GM18858 (cell line): Measurements from ENCODE around the gene RTN4R.

ENCODE experiments used
- ATAC-seq: cut with Tn5 transposase; IDR thresholded peaks from one replicate; pipeline ENCODE4 v1.9.1; 2021; ENCODE audit not compliant: unreplicated experiment

Gene RTN4R

DNA sequence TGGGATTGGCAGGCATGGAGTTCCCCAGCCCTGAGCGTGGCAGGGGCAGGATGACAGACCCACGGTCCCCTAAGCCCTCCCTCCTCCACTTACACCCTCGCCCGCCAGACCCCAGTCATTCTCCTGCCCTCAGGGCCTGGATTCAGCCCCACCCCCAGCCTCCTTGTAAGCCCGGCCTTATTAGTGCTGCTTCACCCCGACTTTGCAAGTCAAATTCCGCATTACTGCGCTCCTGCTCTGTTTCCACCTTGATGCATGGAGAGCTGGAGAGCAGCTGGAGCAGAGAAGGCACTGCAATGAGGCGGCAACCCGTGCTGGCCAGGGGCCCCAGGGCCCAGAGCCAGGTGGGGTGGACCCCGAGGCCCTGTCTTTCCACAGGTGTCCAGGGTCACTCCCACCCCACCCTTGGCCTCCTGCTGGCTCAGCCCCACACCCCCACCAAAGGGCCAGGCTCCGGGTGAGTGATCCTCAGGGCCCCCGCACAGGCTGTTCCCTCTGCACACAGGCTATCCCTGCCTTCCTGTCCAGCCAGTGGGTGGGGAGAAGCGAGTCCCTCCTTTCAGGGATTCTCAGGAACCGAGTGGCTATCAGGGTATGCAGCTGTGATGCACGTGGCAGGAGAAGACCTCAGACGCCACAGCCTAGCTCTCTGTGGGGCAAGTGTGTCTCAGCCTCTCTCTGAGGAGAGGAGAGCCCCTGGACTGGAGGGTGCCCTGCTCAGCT lies 36.4 kb downstream of the RTN4R start:
- ATAC-seq = no peak

DNA sequence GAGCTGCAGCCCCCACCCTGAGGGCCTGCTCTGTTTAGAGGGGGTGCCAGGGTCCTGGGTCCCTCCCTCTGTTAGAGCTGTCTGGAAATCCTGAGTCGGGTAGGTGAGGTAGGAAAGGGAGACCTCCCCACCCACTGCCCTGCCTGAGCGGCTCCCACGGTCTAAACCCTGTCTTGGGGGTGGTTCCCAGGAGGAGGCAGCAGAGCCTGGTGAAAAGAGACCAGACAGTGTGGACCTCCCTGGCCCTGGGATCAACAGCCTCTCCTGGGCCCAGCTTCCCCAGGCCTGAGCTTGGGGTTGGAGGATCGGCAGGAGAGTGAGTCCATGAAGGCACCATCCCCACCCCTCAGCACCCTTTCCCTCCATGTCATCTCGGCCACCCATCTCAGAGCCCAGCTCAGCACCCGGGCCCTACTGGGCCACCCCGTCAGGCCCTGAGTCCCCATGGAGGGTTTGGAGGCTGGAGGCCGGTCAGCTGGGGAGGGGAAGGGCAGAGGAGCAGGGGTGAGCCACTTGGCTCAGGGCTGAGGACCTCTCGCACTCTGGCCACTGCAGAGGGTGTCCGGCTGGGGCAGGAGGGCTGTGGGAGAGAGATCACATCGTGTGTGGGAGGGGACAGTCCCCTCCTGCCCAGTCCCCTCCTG lies 37.2 kb downstream of the RTN4R start:
- ATAC-seq = no peak

DNA sequence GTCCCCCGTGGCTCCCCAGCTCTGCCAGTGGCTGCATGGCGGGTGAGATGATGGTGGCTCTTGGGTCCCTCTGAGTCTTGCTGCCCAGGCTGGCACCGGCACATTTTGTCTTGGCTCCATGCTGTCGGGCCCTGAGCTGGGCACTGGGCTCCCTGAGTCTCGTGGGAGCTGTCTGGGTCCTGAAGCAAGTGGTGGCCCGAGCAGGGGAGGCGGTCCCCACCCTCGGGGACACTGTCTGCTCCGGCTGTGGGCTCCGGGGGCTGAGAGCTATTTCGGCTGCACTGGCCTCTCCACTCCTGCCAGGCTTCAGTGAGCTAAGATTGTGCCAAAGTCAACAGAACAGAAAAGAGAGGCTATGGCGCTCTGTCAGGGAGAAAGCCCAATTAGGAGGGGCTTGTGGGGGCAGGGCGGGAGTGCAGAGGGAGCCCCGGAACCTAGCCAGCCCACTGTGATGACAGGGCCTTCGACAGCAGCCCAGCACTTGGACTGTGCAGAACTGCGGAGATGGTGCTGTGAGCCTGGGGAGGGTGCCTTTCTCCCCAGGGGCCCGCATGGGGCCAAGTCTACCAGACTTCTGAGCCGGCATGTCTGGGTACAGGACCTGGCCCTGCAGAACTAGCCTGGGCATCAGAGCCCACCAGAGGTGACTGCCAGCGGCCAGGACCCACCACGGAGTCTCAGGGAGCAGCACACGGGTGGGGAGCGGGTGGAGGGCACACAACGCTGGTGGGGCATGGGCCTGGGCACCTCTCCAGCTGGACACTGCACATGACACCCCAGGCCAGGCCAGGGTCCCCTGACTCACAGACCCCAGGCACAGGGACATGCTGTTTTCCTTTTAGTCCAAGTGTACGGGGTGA lies 38.0 kb downstream of the RTN4R start:
- no peak for ATAC-seq

DNA sequence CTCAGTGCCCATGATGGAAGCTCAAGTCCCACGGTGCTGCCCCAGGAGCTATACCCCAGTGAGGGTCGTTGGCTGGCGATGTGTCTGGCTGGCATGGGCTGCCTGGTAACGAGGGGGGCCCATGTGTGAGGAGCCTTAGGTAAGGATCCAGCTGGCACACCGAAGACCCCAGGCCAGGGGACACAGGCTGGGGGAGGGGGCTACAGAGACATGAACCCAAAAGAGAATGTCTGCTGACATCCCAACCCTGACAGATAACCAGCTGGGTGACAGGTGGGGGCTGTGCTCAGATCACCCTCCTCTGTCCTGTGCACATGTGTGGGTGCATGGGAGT lies 39.2 kb downstream of the RTN4R start:
- ATAC-seq = no peak

DNA sequence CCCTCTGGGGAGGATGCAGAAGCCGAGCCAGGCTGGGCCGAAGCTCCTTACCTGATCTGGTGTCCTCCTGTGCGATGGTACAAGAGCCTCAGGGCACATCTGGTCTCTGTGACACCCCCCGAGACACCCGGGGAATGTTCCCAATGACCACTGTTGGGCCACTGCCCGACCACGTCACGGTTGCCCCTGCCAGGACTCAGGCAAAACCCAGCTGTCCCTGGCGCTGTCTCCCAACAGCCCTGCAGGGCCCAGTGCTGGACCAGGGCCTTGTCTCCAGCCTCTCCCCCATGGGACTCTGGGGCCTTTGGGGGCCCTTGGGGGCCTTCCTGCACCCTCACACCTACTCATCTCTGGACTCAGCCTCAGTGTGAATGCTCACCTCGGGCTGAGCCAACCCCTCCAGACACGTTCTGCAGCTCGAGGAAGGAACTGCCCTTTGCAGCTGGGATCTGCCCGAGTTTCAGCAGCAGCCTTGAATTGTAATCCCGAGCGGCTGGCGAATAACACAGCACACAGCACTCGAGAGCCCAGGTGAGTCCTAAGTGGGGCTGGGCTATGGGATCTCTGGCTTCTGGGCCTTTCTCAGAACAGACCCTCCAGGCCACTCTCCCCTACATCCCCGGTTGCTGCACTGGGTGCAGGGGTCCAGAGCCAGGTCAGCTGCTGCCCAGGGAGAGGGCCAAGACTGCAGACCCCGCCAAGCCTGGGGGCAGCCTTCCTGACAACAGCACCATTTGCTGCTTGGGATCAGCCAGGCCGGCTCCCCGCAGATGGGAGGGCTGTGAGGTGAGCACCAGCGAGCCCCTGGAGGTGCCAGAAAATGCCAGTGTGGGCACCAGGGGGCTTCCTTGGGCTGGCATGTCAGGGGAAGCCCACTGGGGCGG lies 39.8 kb downstream of the RTN4R start:
- ATAC-seq = no peak

DNA sequence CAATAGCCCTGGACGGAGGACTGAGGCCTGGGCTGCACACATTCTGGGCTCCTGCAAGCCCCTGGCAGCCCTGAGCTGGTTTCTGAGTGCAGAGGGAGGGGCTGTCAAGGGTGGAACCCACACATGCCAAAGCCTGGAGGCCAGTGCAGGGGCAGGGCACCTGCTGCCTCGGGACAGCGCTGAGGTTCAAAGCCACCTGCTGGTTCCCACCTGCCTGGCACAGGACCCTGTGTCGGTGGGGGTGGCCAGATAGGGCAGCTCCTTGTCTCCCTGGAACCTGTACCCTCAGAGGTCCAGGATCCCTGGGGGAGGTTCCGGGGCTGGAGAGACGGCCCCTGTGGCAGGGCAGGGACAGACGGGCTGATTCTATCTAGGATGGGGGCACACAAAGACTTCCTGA lies 40.8 kb downstream of the RTN4R start:
- no peak for ATAC-seq

DNA sequence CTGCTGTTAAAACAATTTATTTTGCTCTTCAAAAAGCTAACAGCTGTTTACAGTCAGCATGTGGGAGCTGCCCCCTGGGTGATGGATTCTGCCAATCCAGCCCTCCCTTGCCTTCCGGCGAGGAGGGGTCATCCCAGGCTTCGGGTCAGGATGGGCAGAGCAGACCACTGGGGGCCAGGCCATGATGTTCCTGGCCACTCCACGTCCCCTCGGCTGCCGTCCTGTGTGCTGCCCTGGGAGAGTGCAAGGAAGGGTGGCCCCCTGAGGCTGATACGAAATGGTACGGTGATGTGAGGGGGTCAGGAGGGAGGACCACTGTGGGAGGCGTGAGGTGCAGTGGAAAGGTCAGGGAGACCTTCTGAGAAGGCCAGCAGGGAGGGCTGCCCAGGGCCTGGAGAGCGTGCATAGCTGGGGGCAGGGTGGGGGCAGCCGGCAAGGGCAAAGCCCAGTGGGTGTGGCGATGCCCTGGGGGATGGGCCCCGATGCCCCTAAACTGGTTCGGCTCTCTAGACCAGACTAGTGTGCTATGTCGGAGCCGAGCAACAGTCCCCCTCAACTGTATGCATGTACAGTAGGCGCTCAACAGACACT lies 41.3 kb downstream of the RTN4R start:
- ATAC-seq = no peak

DNA sequence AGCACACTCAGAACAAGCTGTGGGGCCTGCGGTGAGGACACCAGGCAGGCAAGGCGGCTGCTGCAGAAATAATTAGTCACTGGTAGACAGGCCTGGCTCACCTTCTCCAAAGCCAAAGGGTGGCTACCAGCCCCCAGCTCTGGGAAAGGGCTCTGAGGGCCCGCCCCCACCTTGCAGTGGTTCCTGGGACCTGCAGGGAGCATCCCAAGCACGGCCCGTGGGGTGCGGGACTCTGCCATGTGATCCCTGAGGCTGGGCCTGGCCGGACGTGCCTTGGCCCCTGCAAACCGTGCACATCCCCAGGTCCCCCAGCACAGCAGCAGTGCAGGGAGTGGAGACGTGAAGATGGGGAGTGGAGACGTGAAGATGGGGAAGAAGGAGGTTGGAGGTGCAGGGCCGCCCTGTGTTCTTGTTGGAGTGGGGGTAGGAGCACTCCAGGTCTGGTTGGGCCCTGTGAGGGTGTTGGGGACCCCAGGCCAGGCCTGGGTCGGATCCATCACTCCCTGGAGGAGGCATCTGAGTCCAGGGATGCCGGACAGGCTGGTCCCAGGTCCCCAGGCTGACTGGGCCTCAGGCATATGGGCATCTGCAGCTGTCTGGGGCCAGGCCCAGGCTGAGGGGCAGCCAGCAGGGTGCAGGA lies 41.9 kb downstream of the RTN4R start:
- no peak for ATAC-seq

DNA sequence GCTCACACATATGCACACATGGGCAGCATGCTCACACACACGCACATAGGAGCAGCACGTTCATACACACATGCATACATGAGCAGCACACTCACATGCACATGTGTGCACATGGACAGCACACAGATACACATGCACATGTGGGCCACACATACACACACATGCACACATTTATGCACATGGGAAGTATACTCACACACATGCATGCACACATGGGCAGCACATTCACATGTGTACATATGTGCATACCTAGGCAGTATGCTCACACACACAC lies 42.5 kb downstream of the RTN4R start:
- ATAC-seq = no peak

DNA sequence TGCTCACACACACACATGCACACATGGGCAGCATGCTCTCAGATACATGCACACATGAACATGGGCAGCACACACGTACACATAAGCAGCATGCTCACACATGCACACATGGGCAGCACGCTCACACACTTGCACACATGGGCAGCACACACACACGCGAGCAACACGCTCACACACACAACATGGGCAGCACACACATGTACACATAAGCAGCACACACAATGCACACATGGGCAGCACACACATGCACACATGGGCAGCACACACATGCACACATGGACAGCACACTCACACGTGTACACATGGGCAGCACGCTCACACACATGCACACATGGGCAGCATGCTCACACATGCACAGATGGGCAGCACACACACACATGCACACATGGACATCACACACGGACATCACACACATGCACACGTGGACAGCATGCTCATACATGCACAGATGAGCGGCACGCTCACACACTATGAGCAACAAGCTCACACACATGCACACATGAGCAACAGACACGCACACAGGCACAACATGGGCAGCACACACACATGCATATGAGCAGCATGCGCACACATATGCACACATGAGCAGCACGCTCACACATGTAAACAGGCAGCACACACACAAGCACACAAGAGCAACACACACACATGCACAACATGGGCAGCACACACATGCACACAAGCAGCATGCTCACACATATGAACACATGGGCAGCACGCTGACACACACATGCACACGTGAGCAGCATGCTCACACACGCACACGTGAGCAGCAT lies 43.0 kb downstream of the RTN4R start:
- no peak for ATAC-seq

DNA sequence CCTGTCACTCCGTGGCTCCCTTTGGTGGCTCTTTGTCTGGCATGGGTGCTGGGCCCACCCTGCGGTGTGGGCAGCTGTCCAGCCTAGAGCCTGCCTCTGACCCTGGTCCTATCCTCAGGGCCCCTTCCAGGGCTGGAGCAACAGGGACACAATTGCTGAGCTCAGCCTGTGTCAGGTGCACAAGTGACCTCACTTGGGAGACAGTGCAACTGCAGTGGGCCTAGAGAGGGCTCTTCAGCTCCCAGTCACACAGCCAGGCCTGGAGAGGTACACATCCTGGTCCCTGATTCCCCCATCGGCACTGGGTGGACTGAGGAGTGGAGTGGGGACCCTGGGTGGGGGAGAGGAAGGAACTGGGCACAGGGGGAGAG lies 43.9 kb downstream of the RTN4R start:
- ATAC-seq = no peak

DNA sequence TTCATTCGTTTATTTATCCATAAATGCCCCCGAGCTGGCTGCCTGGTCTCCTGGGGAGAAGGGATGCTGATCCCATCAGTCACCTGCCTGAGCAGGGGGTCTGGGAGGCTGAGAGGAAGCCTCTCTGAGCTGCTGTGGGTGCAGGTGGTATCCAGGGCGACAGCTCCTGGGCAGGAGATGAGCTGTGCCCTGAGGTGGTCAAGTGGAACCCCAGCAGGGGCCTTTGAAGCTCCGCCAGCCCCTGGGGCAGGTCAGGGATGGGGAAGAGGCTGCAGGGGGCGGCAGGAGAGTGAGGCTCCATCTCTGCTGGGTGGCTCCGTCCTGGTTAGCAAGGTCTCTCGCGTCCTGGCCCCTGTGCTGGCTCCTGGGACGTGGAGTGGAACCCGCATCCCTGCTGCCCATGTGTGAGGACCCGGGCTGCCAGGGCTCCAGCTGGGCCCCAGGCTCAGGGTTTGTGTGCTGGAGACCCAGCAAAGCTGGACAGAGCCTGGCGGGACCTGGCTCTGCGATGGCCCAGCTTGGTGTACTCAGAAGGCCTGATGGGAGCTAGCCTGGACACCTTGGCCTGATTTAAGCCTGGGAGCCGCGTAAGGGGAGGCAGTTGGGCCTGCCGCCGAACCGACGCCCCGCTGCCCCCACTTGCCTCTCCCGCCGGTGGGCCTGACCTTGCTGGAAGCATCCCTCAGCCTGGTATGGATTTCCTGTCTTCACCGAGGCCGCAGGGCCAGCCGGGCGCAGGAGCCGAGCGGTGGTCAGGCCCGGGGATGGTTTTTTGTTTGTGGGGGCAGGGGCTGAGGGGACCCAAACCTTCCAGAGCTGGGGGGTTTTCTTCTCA lies 44.5 kb downstream of the RTN4R start:
- no peak for ATAC-seq

DNA sequence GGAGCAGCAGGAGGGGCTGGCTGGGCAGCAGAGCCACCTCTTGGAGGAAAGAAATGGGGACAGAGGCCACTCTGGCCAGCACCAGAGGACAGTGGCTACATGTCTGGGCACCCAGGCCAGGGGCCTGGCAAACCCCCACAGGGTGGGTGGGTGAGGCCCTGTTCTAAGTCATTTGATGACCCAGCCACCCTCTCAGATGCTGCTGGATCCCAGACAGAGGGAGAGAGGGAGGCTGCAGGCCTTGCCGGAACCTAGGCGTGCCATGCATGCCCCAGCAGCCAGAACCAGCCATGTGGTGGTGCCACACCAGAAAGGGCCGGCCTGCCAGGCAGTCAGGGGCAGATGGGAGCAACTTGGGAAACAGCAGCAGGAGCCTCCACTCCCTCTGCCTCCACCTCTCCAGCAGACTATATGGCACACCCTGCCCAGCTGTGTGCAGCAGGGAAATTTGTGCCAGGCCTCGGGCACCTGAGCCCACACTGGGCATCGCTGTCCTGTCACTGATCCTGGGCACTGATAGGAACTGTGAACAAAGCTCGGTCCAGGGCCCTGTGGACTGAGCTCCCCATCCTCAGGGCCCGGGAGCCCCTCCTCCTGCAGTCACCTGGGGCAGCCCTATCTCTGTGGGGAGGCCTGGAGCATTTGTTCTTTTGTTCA lies 45.2 kb downstream of the RTN4R start:
- no peak for ATAC-seq

DNA sequence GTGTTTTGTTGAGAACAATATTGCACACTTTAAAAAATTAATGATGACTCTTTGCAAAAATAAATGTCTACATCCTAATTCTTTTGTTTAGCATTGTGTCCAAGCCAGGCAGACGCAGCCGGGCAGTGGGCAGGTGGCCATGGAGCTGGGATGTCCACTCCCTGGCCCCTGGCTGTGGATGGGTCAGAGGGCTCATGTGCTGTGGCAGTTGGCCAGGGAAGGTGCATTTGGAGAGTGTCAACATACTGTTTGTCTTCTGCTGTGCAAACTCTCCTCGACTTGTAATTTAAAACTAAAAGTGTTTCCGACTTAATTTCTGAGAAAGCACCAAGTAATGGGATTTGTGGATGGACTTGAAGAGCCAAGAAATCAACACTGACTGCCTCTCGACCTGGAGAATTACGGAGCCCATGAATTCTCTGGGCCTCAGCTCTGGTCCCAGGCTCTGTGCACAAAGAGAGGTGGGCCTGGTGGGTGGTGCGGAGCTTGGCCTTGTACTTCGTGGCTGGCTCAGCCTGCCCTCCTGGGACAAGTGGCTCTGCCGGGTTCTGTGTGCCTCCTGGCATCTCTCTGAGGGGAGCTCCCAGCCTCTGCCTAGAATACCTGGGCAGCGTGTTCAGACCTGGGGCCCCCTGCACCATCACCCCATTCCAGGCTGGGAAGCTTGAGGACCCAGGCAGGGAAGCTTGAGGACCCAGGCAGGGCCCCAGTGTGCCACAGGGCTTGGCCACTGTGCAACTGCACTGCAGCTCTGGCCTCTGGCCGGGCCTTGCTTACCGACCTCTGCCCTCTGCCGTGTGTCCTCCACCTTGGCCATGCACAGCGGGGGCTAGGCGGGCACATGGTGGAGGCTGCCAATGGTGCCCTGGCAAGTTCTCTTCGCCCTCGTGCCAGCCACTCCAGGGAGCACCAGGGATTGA lies 46.4 kb downstream of the RTN4R start:
- no peak for ATAC-seq

DNA sequence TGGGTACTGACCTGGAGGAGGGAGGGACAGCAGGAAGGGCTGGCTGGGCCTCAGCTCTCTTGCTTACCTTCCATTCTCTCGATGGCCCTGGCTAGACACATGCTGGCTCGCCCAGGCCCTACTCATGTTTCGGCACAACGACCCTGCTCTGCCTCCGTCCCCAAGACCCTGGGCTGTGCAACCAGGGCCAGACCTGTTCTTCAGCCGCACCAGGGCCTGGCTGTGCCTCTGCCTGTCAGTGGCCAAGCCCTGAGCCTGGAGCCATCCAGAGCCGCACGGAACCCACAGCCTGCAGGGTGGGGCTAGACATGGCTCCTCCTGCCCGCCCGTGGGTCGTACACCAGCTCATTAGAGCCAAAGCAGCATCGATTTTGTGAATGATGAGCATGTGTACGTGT lies 47.5 kb downstream of the RTN4R start:
- no peak for ATAC-seq

DNA sequence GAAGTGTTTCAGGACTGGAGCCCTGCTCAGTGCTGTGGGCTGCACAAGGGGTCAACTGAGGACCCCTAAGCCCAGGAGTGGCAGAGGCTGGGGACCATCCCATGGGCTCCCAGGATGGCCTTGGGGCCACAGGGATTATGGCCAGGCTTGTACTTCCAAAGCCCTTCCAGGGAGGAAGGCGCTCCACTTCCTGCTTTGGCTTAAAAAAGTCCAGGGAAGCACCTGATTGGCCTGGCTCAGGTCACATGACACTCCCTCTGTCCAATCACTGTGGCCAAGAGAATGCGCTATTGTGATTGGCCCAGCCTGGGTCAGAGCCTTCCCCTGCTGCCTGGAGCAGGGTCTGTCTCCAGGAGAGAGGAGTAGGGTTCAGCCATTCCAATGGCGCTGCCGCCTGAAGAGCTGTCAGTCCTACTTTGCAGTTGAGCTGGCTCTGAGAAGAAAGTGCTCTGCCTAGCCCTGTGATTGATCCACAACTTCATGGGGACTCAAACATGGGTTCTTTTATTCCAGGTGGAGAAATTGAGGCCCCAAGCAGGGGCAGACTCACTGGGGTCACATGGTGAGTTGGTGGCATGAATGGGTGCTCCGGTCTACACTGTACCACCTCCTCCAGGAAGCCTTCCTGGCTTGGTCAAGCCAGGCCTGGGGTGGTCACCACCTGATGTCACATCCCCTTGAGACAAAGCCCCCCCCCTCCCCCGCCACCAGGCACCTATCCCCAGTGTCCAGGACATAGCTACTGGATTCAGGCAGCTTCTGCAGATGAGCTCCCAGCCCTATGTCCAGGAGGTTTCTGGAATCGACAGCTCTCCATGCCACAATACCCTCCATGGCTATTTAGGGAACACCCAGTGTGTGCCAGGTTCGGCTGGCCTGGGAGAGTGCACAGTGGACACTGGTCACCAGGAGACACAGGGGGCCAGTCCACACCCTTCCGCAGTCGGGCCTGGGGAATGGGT lies 48.2 kb downstream of the RTN4R start:
- no peak for ATAC-seq
